GM19099 (cell line): ENCODE data around the gene KAT6B.

Experiments used
- POLR2A ChIP-seq: IDR thresholded peaks from 3 replicates; pipeline ENCODE4 v1.6.1; 2011; ENCODE audit warnings: low read depth; ENCODE audit not compliant: insufficient read length; ENCODE audit errors: extremely low read depth

The KAT6B gene

GRCh38 chr10:75009426-75009825, 183.0 kb downstream of the KAT6B start:
- TF ChIP-seq POLR2A, result no peak

GRCh38 chr10:75010373-75010772, 184.0 kb downstream of the KAT6B start:
- no peak for TF ChIP-seq POLR2A

GRCh38 chr10:75011221-75011620, 184.8 kb downstream of the KAT6B start:
- TF ChIP-seq POLR2A, result no peak

- TF ChIP-seq POLR2A, result no peak
Measured at GRCh38 chr10:75012471-75012870, 186.1 kb downstream of the KAT6B start.

- no peak for TF ChIP-seq POLR2A
Measured at GRCh38 chr10:75013007-75013406, 186.6 kb downstream of the KAT6B start.

- no peak for TF ChIP-seq POLR2A
Measured at GRCh38 chr10:75013522-75013921, 187.1 kb downstream of the KAT6B start.

- TF ChIP-seq POLR2A, result no peak
Measured at GRCh38 chr10:75014516-75015230, 188.3 kb downstream of the KAT6B start.

GRCh38 chr10:75015442-75015841, 189.0 kb downstream of the KAT6B start:
- no peak for TF ChIP-seq POLR2A

GRCh38 chr10:75016325-75016724, 189.9 kb downstream of the KAT6B start:
- no peak for TF ChIP-seq POLR2A

- TF ChIP-seq POLR2A, result no peak
Measured at GRCh38 chr10:75018251-75018650, 191.9 kb downstream of the KAT6B start.

- no peak for TF ChIP-seq POLR2A
Measured at GRCh38 chr10:75018686-75019307, 192.4 kb downstream of the KAT6B start.

GRCh38 chr10:75019370-75019769, 193.0 kb downstream of the KAT6B start:
- no peak for TF ChIP-seq POLR2A

- TF ChIP-seq POLR2A, result no peak
Measured at GRCh38 chr10:75020168-75020567, 193.8 kb downstream of the KAT6B start.

GRCh38 chr10:75021379-75022249, 195.2 kb downstream of the KAT6B start:
- no peak for TF ChIP-seq POLR2A

- no peak for TF ChIP-seq POLR2A
Measured at GRCh38 chr10:75023074-75023473, 196.7 kb downstream of the KAT6B start.
